ENCODE measurements around the gene SRGAP2C. TPM values are rescaled to one million over a fixed set of nuclear protein-coding genes. Genes with fewer than 3 reads are reported as not detected.
A peak's percentile ranks its signal among the peaks of the same experiment; 100 is the strongest.
"Not testable (repeated sequence)": the region's sequence is repeated elsewhere in the genome, so short reads cannot be mapped to it uniquely, and the experiment has no call there.

SRGAP2C gene
- total RNA-seq, 2 experiments from 2014 or later, result 20.3 to 26.4 TPM

- H3K27me3 Mint-ChIP-seq; H3K27ac Mint-ChIP-seq; H3K4me3 Mint-ChIP-seq; H3K9me3 Mint-ChIP-seq; intact Hi-C loops (cut with micrococcal nuclease); POLR2A ChIA-PET; CTCF ChIA-PET; H3K4me1 Mint-ChIP-seq (ENCODE audit: low read depth); DNase-seq; H3K36me3 Mint-ChIP-seq: not testable (repeated sequence)
Measured at GRCh38 chr1:121254618-121255017, 69.8 kb downstream of the SRGAP2C start.

- H3K36me3 Mint-ChIP-seq; H3K4me1 Mint-ChIP-seq (ENCODE audit: low read depth); intact Hi-C loops (cut with micrococcal nuclease); H3K9me3 Mint-ChIP-seq; H3K27ac Mint-ChIP-seq; H3K27me3 Mint-ChIP-seq; CTCF ChIA-PET; H3K4me3 Mint-ChIP-seq; DNase-seq; POLR2A ChIA-PET: not testable (repeated sequence)
Measured at GRCh38 chr1:121257632-121258031, 72.9 kb downstream of the SRGAP2C start.

- H3K4me1 Mint-ChIP-seq (ENCODE audit: low read depth); H3K27me3 Mint-ChIP-seq; H3K36me3 Mint-ChIP-seq; CTCF ChIA-PET; POLR2A ChIA-PET; H3K27ac Mint-ChIP-seq; intact Hi-C loops (cut with micrococcal nuclease); H3K4me3 Mint-ChIP-seq; H3K9me3 Mint-ChIP-seq; DNase-seq: not testable (repeated sequence)
Measured at GRCh38 chr1:121258134-121258533, 73.4 kb downstream of the SRGAP2C start.

- H3K36me3 Mint-ChIP-seq; intact Hi-C loops (cut with micrococcal nuclease); CTCF ChIA-PET; H3K27ac Mint-ChIP-seq; H3K4me1 Mint-ChIP-seq (ENCODE audit: low read depth); DNase-seq; H3K9me3 Mint-ChIP-seq; H3K4me3 Mint-ChIP-seq; H3K27me3 Mint-ChIP-seq; POLR2A ChIA-PET: not testable (repeated sequence)
Measured at GRCh38 chr1:121260205-121260604, 75.4 kb downstream of the SRGAP2C start.

GRCh38 chr1:121262163-121262562, 77.4 kb downstream of the SRGAP2C start:
- CTCF ChIA-PET; H3K4me3 Mint-ChIP-seq; DNase-seq; H3K4me1 Mint-ChIP-seq (ENCODE audit: low read depth); intact Hi-C loops (cut with micrococcal nuclease); H3K36me3 Mint-ChIP-seq; H3K9me3 Mint-ChIP-seq; POLR2A ChIA-PET; H3K27ac Mint-ChIP-seq; H3K27me3 Mint-ChIP-seq: not testable (repeated sequence)

- intact Hi-C loops (cut with micrococcal nuclease); POLR2A ChIA-PET; H3K4me1 Mint-ChIP-seq (ENCODE audit: low read depth); H3K27me3 Mint-ChIP-seq; H3K27ac Mint-ChIP-seq; H3K36me3 Mint-ChIP-seq; H3K4me3 Mint-ChIP-seq; H3K9me3 Mint-ChIP-seq; CTCF ChIA-PET: not testable (repeated sequence)
- DNase-seq, result peak; percentile 18
Measured at GRCh38 chr1:121263789-121264244, 79.0 kb downstream of the SRGAP2C start.

- H3K9me3 Mint-ChIP-seq, result not testable (repeated sequence)
Measured at GRCh38 chr1:121267072-121267471, 82.3 kb downstream of the SRGAP2C start.

GRCh38 chr1:121269309-121269708, 84.5 kb downstream of the SRGAP2C start:
- H3K36me3 Mint-ChIP-seq; H3K4me3 Mint-ChIP-seq; CTCF ChIA-PET; H3K27me3 Mint-ChIP-seq; H3K4me1 Mint-ChIP-seq (ENCODE audit: low read depth); H3K27ac Mint-ChIP-seq; H3K9me3 Mint-ChIP-seq; intact Hi-C loops (cut with micrococcal nuclease); DNase-seq; POLR2A ChIA-PET: not testable (repeated sequence)

More at GRCh38 chr1:121267072-121267471, 82.3 kb downstream of the SRGAP2C start:
- H3K27ac Mint-ChIP-seq; H3K27me3 Mint-ChIP-seq; intact Hi-C loops (cut with micrococcal nuclease); H3K4me3 Mint-ChIP-seq; POLR2A ChIA-PET; H3K4me1 Mint-ChIP-seq (ENCODE audit: low read depth); H3K36me3 Mint-ChIP-seq; CTCF ChIA-PET; DNase-seq: not testable (repeated sequence)

- DNase-seq; CTCF ChIA-PET; H3K4me1 Mint-ChIP-seq (ENCODE audit: low read depth); H3K36me3 Mint-ChIP-seq; intact Hi-C loops (cut with micrococcal nuclease); POLR2A ChIA-PET; H3K9me3 Mint-ChIP-seq; H3K27me3 Mint-ChIP-seq: not testable (repeated sequence)
- peak overlapping the region; percentile 71 for H3K4me3 Mint-ChIP-seq
- H3K27ac Mint-ChIP-seq, result peak overlapping the region; percentile 73
Measured at GRCh38 chr1:121269973-121270372, 85.2 kb downstream of the SRGAP2C start.

GRCh38 chr1:121271143-121271715, 86.5 kb downstream of the SRGAP2C start:
- H3K36me3 Mint-ChIP-seq, DNase-seq, POLR2A ChIA-PET: not testable (repeated sequence)

GRCh38 chr1:121275435-121275834, 90.7 kb downstream of the SRGAP2C start:
- H3K4me3 Mint-ChIP-seq; H3K36me3 Mint-ChIP-seq; H3K27me3 Mint-ChIP-seq; DNase-seq; POLR2A ChIA-PET; H3K4me1 Mint-ChIP-seq (ENCODE audit: low read depth); H3K9me3 Mint-ChIP-seq; intact Hi-C loops (cut with micrococcal nuclease); H3K27ac Mint-ChIP-seq; CTCF ChIA-PET: not testable (repeated sequence)

More at GRCh38 chr1:121271143-121271715, 86.5 kb downstream of the SRGAP2C start:
- H3K4me1 Mint-ChIP-seq (ENCODE audit: low read depth); CTCF ChIA-PET; H3K9me3 Mint-ChIP-seq; H3K27ac Mint-ChIP-seq; intact Hi-C loops (cut with micrococcal nuclease); H3K4me3 Mint-ChIP-seq; H3K27me3 Mint-ChIP-seq: not testable (repeated sequence)

GRCh38 chr1:121278202-121278601, 93.4 kb downstream of the SRGAP2C start:
- H3K27ac Mint-ChIP-seq; H3K27me3 Mint-ChIP-seq; H3K4me1 Mint-ChIP-seq (ENCODE audit: low read depth); CTCF ChIA-PET; intact Hi-C loops (cut with micrococcal nuclease); DNase-seq; H3K4me3 Mint-ChIP-seq; H3K36me3 Mint-ChIP-seq; POLR2A ChIA-PET; H3K9me3 Mint-ChIP-seq: not testable (repeated sequence)

- H3K27ac Mint-ChIP-seq; intact Hi-C loops (cut with micrococcal nuclease); POLR2A ChIA-PET; DNase-seq; CTCF ChIA-PET; H3K36me3 Mint-ChIP-seq; H3K4me3 Mint-ChIP-seq; H3K4me1 Mint-ChIP-seq (ENCODE audit: low read depth); H3K27me3 Mint-ChIP-seq; H3K9me3 Mint-ChIP-seq: not testable (repeated sequence)
Measured at GRCh38 chr1:121278777-121279547, 94.2 kb downstream of the SRGAP2C start.
